SK-MEL-5 (cell line): ENCODE measurements around the gene PPFIBP1. TPM values are rescaled to one million over a fixed set of nuclear protein-coding genes. Genes with fewer than 3 reads are reported as not detected.

Source experiments
- total RNA-seq: library from RNA; depleted of rRNA; stranded (reverse); fragments of >200 nt; shearing (Covaris generic); gene quantifications from 2 replicates; pipeline ENCODE4 v1.2.3, GENCODE V29; 2014; rRNA removed

Gene PPFIBP1
- total RNA-seq, 1 experiment from 2014 or later = 55.8 TPM

Other genes with a start within 250 kb of the PPFIBP1 start
- gene BMAL2, start 191.4 kb upstream of the PPFIBP1 start, total RNA-seq = 1.8 and 2.8 TPM in 2 replicates
- gene SMCO2, start 77.5 kb upstream of the PPFIBP1 start, total RNA-seq = not detected in 2 replicates
- 0.13 and 1.4 TPM in 2 replicates for gene REP15, start 172.2 kb downstream of the PPFIBP1 start, total RNA-seq
- 95.4 and 106 TPM in 2 replicates for gene MRPS35, start 186.6 kb downstream of the PPFIBP1 start, total RNA-seq